DMS114 treated with DMSO at 0.1 percent for 48 hours (cell line): ENCODE results near the gene ACVR2A.

Experiments used
- DNase-seq: peaks from one replicate; lab custom pipeline; 2025; ENCODE audit not compliant: unreplicated experiment; lab: John Stamatoyannopoulos, UW

The ACVR2A gene

DNA sequence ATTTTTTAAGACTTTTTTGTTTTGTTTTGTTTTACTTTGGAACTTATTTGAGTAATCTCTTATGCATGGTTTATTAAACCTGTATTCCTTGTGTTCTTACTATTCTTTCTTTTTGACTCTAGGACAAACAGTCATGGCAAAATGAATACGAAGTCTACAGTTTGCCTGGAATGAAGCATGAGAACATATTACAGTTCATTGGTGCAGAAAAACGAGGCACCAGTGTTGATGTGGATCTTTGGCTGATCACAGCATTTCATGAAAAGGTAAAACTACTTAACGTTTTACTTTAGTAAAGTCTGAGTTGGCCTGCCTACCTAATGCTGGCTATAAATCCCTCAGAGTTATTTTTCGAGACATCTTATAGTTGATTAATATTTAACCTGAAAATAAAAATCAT lies 72.3 kb downstream of the ACVR2A start:
- DNase-seq = no peak

DNA sequence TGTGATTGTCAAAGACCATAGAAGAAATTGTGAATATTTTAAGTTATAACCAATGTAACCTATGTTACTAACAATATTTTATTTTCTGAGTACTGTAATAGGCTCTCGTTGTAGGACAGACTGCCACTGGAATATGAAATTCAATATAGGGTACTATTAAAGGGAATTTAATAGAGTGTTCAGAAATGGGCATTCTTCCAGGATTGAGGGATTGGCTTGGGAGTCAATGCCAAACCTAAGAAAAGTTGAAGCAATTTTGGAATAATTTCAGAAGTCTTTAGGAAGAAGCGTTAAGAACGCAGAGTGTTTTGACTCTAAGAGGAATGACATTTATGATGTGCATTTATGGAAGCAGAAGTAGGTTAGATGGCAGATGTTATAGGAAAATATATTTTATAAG lies 79.0 kb downstream of the ACVR2A start:
- no peak for DNase-seq

- DNase-seq = no peak
Observed at GRCh38 chr2:147924647-147925046, 79.8 kb downstream of the ACVR2A start.

DNA sequence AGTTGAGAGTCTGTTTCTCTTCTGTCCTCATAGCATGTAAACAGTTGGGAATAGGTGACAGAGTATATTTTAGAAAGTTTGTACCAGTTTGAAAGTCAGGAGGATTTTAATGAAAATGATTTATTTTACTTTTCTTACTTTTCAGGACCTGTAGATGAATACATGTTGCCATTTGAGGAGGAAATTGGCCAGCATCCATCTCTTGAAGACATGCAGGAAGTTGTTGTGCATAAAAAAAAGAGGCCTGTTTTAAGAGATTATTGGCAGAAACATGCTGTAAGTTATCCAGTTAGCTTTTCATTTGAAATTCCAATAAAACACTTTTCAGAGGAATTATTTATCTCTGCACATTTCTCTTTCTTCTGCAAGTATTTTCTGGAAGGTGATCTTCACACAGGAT lies 81.1 kb downstream of the ACVR2A start:
- DNase-seq = no peak

GRCh38 chr2:147927053-147927588 lies 82.3 kb downstream of the ACVR2A start:
- no peak for DNase-seq

DNA sequence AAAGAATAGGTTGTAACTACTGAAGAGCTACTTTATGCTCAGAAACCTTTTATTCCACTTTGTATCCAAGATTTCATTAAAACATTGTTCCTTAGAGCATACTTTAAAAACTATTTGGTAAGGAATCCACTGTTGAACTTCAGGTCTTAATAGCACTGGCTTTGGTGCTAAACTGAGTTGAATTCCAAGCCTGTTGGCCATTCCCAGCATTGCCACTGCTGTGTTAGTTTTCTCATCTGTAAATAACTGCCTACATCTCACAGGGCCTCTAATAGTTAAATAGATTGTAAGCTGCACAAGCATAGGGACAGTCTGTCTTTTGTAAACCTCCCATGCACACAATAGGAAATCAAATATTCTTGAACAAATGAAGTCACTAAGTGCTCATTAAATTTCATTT lies 89.1 kb downstream of the ACVR2A start:
- no peak for DNase-seq

DNA sequence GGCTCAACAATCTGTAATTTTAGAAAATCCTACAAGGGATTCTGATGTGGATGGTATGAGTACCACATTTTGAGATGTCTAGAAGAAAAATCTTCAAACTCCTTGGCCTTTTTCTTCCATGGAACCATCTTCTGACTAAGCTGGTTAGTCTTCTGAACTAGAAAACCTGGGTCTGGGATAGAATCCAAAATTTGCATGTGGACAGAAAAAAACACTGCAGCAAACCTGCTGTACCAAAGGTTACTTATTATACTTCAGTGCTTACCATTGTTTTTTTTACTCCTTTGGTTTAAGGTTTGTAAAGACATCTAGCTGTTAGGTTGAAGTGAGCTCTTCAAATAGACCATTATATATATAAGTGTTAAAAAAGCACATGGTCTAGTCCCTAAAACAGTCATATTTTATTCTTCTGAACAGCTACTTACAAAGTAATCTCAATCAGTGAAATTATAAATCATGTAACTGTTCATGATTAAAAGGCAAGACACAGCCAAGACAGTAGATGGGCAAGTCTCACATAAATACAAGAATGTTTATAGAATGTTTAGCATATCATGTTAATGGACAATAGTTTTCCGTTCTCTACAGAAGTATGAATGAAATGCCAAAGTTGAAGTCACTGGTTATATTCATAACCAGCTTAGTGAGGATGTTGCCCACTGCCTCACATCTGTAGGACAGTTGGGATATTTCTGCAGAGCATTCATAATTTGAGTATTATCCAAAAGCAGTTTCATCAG lies 90.2 kb downstream of the ACVR2A start:
- DNase-seq = no peak

- DNase-seq = peak; percentile 10
Observed at GRCh38 chr2:147937744-147938349, 93.0 kb downstream of the ACVR2A start.

- DNase-seq = no peak
Observed at GRCh38 chr2:147939313-147939712, 94.5 kb downstream of the ACVR2A start.

- DNase-seq = no peak
Observed at GRCh38 chr2:147945660-147946059, 100.8 kb downstream of the ACVR2A start.

- DNase-seq = no peak
Observed at GRCh38 chr2:147952118-147952517, 107.3 kb downstream of the ACVR2A start.

- DNase-seq = no peak
Observed at GRCh38 chr2:147968571-147968970, 123.7 kb downstream of the ACVR2A start.

GRCh38 chr2:147976102-147976501 lies 131.3 kb downstream of the ACVR2A start:
- DNase-seq = no peak

DNA sequence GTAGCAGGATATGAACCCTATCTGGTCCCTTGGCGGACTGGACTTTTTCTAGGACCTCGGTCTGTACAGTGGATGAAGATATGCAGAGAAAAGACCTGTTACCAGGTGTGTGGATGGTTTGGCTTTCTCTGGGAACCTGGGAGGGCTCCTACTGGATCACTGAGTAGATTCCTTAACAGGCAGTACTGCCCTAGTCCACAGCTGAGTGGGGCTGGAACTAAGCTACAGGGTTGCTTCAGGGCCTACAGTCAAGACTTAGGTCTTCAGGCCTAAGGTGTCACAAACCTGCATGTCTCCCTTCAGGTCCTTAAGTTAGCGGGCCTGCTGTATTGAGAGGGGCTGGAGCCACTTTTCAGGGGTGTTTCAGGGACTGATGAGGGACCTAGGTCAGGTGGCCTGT lies 132.8 kb downstream of the ACVR2A start:
- no peak for DNase-seq
